ENCODE measurements around the gene DOCK2.

Gene DOCK2

DNA sequence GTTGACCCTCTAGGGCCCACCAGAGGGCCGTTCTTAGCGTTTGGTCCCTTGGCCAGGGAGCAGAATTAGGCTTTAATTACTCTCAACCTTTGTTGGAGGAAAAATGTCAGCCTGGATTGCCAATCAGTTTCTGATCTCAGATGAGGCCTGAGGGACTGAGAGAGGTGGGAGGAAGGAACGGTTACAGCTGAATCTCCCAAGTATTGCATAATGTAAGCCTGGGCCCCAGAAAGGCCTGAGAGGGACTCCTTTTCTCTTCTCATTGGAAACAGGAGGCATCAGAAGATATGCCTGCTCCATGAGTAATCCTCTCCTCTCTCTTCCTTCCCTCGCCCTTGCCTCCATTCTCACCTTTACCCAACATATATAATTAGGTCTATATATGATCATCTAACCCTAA is 237.5 kb downstream of the DOCK2 start:
- DNase-seq = no peak

DNA sequence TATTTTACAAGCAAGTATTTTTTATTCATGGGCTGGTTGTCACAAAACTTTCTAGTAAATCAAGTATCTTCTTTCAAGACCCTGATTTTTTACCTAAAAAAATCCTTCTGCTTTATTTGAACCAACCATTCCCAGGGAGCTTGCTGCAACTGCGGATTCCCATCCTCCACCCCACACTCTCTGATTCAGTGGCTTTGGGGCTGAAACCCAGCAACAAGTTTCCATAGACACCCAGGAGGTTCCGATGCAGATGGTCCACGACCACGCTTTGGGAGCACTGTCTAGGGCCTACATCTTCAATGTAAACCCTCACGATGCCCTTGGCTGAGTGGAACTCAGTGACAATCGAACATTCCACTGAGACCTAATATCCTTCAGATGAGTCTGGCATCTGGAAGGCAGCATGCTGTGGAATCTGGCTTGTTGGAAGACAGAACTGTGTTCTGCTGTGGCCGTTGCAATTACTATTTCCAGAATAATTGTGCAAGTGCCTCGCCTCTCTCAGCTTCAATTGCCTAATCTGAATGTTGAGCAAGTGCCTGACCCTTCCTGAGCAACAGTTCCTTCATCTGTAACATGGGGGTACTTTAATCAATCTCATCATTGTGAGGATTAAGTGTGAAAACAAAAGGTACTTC is 238.1 kb downstream of the DOCK2 start:
- DNase-seq = no peak

DNA sequence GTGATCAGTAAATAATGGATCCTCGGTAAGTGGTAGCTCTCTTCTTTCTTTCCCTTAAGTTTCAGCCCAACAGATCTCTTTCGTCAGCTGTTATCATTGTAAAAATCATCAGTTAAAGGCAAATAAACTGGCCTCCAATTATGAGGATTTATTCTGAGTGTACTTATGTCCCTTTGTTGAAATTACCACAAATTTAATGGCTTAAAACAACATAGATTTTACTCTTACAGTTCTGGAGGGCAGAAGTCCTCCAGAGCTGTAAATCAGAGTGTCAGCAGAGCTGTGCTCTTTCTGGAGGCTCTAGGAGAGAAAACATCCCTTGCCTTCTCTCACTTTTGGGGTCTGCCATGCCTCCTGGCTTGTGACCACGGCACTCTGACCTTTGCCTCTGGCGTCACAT is 238.7 kb downstream of the DOCK2 start:
- no peak for DNase-seq

DNA sequence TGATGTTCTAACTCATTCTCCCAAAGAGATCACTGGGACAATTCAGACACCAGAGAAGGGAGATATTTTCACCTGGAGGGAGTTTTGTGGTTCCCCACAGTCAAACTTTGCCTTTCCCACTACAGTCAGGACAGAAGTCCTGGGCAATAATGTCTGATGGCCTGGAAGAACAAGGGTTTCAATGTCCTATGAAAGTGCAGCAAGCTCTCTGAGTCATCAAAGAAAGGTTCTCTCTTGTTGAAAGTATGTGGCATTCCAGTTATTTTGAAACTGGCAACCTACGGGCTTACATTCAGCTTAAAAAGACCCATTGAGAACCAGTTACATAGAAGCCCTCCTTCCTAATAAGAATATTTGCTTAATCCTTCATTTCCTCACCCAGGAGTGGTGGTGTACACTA is 239.3 kb downstream of the DOCK2 start:
- no peak for DNase-seq

DNA sequence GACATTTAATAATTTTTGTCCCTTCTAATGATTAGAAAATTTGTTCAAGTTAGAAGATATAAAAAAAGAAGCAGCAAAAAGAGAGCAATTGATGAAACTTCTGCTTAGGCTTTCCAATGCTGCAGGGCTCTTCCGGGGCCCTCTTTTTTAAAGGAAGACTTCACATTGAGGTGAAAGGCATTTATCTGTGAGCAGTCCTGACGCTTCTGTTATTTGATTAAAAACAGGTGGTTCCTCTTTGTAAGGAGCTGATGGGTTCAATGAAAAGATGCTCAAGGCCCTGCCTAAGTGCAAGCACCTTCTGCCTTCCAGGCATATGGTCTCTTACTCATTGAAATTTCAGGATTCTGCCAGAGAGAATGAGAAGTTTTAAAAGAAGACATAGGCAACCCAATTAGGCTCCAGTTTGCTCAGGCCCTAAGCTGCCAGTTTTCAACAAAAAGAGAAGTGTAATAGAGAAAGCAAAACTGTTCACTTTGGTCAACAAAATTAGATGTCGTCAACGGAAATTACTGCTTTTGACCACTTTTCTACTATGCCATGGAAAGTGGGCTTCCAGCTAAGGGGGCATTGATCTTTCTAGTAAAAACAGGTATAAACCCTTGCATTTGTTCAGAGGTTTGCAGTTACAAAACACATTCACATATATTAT is 243.1 kb downstream of the DOCK2 start:
- DNase-seq = no peak

DNA sequence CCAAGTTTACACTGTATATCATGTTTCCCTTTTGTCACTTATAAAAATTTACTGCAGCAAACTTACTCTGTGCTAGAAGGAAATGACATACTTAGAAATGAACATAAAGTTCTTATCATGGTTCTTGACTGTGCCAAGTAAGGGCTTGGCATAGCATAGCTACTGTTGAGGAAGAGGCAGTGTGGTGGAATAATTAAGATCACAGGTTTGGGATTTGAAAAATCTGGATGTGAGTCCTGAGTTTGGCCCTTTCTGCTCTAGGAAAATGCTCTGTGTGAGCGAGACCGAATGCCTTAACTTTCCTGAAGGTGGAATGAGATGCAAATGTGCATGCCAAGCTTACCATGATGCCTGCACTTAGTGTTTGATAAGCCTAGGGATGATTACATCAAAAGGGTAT is 243.7 kb downstream of the DOCK2 start:
- DNase-seq = no peak

DNA sequence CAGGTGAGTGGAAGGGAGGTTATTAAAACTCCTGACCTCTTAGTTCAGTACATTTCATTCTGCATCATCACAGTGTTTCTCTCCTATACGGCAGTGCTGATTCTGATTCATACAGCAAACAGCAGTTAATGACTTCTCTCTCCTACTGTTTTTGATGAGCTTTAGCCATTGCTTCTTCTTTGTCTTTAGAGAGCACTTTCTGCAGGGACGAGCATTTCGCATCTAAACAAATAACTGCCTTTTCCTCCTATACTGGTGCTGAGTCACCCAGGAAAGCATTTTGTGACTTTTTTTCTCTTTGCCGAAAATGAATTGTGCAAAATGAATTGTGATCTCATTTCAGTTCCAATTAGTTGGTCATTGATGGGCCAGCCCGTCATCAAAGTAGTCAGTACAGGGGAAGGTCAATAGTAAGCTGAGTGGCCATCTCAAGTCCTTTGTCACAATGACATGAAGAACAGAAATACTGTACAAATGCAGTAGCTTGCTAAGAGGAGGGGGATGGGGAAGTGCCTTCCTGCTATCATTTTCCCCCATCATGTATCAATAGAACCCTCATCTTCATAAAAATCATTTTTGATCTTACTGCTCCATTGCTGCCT is 244.7 kb downstream of the DOCK2 start:
- DNase-seq = no peak

DNA sequence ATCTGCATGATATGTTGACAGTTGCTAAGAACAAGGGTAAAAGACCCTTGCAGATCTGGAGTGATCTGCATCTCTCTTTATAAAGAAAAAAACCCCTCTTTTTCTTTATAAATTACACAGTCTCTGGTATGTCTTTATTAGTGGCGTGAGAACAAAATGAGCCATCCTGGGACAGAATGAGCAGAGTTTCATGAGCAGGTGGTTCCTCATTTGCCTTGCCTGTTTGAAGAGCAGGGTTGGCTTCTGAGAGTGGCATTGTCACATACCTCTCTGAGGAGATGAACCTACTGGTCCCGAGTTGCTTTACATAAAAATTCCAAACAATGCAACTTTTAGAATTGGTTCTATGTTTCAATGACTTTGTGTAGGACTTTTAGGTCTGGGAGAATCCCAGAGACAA is 249.0 kb downstream of the DOCK2 start:
- DNase-seq = no peak

DNA sequence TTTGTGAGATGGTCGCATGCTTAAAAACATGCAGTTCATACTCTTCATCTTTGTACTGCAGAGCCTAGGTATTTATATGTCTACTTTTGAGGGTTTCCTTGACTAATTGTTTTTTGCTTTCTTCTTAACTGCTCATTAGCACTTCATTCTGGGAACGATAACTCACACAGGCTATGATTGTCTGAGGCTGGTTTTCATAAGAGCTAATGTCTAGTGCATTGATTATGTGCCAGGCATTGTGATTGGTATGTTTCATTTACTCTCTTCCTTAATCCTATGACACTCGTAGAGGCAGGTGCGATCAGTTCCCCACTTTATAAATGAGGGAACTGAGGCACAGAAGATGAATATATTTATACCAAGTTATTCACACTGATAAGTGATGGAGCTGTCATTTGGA is 249.6 kb downstream of the DOCK2 start:
- DNase-seq = no peak

DNA sequence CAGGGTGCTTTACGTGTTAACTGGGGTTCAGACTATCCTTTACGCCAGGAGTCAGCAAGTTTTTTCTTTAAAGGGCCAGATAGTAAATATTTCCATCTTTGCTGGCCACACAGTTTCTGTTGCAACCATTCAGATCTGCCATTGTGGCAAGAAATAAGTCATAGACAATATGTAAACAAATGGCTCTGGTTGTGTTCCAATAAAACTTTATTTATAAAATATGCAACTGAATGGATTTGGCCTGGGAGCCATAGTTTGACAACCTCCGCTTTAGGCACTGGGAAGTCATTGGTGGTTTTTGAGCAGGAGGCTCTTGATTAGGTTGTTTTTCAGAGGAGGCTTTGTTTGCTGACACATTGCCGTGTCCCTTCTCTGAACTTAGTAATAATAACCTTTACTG is 252.5 kb downstream of the DOCK2 start:
- no peak for DNase-seq

DNA sequence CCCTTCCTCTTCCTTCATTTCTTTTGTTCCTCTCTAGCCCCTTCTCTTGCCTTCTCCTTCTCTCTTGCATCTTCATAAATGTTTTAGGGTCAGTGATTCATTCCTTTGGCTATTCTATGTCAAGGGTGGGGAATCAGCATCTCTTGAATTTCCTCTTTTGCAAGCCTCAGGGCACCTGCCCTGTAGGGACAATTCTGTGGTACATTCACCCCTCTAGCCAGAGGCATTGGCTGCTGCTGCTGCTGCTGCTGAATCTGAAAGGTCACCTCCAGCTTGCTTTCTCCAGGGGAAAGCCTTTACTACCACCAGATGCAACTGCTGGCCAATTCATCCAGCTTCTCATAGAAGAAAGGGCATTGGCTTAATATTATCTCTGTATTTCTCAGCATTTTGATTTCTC is 255.9 kb downstream of the DOCK2 start:
- no peak for DNase-seq

DNA sequence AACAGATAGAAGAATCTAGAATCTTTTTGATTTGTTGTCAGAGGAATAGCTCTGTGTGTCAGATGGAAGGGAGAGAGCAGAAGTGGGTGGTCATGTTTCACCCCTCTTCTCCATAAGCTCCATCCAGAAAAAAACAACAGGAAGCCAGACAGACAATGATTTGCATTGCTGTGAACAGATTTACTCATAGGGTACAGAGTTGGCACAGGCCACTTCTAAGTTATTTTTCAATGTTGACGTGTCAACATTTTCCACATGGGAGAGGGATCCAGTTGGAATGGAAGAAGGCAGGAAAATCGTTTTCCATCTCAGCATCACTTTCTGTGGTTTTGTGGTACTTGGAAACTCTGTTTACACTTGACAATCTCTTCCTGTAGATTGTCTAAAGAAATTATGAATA is 256.5 kb downstream of the DOCK2 start:
- DNase-seq = no peak

DNA sequence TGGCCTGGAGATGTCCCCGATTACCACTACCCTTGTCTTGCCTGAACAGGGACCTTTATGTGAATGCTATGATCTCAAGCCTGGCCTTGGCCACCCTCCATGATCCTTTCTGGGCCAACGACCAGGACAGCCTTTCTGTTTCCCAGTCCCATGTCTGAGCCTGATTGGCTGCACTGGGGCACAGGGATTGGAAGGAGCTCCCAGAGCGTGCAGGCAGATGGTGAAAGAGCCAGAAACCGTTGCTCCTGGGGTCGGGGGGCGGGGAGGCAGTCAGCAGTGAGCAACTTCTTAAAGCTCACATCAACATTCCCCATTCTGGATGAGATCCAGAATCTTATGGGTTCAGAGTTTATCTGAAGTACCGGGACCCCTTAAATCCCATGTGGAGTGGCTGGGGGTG is 258.9 kb downstream of the DOCK2 start:
- DNase-seq = no peak

DNA sequence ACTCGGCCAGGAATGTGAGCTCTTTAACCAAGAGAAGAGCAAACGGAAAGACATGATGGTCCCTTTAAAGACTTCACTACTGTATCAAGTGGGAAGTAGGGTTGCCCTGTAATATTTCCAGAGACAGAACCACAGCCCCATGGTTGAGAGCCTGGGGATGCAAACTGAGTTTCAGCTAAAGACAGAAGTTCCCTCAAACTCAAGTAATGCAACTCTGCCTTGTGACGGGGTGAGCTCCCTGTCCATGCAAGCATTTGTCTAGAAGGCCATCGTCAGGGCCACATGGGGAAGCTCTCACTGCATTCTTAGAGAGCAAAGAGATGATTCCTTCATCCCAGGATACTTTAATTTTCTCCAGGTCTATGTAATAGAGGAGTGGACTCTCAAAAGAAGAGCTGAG is 260.4 kb downstream of the DOCK2 start:
- DNase-seq = no peak

DNA sequence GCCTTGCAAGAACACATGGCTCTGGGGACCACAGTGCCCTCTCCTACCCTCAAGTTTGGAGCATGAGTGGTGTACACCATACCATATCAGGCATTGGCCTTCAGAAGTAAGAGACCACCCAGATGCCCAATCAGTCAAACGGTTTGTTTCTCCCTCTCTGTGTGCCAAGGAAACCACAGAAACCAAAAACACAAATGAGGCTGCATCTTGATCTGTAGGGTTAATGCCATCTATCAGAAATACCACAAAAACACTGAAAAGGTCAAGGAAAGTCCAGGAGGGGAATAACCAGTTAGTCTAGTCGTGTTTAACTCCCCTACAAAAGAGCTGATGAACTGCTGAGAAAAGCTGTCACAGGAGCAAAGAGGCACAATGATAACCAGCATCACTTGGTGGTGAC is 264.8 kb downstream of the DOCK2 start:
- DNase-seq = no peak

DNA sequence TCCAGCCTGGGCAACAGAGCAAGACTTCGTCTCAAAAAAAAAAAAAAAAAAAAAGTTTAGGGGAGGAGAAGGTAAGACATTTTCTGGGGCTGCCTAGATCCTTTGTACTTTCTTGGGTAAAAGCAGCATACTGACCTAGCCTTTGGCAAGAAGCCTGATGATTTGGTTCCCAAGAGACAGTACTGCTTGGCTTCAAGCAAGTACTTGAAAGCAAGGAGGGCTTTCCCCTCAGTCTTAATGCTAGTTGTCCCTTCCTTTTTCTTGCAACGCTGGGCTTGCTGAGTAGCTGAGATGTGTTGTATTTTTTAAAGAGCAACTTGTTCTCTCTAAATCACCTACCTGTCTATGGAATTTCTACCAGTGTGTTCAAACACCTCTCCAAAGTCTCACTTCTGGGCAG is 267.0 kb downstream of the DOCK2 start:
- DNase-seq = no peak

DNA sequence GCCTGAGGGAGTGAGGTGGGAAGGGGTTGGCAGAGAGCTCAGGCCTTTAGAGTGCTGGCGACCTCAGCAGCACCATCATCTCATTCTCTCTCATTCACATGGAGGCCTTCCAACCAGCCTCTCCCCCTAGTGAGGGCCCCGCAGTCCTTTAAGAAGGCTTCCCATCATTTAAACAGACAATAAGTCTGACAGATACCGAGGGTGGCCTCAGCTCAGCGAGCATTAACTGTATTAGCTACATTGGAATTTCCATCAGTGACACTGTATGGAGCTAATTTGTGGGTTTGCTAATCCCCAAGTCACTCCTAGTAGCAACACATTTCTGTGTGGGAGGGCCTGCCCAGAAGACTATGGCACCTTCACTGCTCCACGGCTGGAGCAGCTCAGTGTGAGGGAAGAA is 267.4 kb downstream of the DOCK2 start:
- no peak for DNase-seq

DNA sequence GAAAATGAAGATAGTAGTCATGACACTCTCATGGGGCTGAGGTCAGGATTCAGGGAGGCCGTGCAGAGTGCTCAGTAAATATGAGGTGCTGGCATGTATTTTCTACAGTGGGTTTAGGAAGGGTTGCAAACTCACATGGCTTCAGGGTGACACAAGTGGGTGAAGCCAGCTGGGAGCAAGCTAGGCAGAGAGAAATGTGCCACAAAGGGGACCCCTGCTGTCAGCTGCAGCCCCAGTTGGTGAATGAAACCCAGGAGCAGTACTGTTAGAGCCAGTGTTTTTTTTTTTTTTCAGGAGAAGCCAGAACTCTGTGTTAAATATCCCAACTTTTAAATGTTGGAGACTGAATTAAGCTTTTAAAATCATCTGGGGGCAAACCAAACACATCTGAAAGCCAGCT is 267.9 kb downstream of the DOCK2 start:
- DNase-seq = no peak

DNA sequence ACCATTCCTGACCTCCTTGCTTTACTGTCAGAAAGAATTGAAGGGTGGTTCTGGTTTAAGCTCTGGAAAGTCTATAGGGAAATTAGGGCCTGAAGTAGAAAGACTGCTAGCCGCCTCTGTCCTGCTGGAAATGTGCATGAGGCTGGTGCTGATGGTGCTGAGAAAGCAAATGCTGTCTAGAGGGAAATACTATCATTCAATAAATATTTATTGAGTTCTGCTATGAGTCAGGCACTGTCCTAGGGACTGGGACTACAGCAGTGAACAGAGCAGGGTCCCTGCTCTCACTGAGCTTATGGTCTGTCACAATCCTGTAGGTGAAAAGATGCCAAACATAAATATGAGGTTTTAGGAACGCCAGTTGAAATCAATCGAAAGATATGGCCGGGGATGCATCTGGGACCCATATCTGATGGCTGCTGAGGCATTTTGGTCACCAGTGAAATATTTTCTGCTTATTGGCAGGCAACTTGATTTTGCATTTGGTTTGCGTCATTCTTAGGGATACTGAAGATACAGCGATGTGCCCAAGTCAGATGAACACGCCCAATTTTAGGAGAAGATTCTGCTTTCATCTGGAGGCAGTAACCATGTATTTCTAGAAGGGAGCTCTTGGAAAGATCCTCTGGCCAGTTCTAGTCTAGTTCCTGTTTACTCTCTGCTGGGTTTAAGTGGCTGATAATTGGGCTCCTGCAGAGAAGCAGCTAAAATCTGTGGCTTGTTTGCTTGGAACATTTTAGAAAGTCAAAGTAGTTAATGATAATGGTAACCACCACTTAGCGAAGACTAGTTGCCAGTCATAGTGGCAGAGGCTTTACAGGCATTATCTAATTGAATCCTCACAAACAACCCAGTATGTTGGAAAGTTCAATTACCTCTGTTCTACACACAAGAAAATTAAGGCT is 269.9 kb downstream of the DOCK2 start:
- no peak for DNase-seq

DNA sequence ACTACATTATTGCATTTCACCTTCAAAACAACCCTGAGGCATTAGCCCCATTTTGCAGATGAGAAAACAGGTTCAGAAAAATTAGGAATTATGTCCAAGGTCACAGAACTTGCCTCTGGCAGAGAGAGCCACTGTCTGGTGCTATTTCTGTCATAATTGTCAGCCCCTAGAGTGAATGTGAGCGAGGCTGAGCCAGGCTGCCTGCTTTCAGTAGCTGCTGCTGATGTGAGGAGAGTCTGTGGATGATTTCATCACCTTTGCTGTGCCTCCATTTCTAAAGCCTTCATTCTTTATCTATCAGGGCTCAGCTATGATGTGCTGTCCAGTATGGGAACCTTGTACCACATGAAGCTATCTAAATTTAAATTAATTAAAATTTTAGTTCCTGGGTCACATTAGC is 271.8 kb downstream of the DOCK2 start:
- no peak for DNase-seq

DNA sequence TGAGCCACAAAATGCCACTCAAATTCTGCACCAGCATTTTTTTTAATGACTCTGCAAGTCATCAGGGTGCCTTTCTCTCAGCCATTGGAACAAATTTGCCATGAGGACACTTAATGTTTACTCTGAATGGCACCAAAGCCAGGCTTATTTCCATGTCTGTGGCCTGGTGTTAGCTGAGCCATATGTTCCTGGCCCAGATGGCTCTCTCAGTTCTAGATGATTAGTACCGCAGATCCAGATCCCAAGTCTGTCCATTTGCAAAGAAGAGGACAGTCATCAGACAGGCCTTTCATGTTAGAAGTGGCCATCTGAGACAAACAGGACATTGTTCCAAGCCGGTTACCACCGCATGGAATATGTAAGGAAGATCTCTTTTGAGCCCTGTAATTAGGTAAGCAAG is 272.9 kb downstream of the DOCK2 start:
- DNase-seq = no peak

DNA sequence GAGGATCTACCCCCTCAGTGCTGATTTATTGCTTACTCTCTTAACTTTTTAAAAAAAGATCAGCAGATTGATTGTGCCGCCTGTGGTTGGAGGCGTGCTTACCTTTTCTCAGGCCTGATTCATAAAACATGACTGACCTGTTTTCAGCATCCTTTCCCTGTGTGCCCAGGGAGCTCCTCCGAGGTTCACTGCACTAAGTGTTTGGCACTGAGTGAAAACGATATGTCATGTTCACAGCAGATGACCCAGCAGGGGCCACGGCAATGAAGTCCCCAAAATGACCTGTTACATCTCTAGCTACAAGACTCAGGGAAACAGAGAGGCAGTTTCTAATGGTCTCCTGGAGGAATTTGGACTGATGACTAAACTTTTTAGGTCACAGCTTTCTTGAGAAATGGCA is 273.3 kb downstream of the DOCK2 start:
- no peak for DNase-seq

DNA sequence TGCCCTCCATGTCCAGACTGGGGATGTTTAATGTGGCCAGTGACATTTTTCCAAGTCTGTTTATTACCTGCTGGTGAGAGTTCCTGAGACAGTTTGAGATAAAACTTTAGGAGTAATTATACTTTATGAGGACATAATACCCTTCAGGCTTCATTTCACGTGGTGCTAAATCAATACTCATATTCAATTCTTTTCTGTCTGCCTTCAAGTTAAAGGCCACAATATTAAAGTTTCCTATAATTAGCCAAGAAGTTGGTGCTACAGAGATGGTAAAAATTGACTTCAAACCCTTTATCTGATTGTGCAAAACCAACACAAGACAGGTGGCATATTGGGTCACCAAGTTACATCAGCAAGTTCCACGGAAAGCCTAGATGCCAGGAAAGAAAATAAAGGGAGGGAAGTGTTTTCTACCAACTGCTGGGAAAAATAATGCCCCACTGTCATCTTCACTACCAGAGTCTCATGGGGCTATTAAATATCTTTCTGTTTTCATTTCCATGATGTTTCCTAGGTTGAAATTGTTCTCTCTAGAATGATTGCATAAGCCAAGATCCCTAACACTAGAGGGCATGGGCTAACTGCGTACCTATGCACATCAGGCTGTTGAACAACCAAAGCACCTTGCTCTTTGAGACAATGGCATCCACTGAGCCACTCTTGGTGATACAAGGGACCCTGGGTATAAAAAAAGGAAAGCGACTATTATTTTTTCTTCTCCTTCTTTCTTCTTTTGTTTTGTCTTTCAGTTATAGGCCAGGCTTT is 274.6 kb downstream of the DOCK2 start:
- no peak for DNase-seq
